Smooth muscle cell (in vitro differentiated cells): ENCODE data around the gene ARID1B. TPM values are rescaled to one million over a fixed set of nuclear protein-coding genes. Genes with fewer than 3 reads are reported as not detected.
A peak's percentile ranks its signal among the peaks of the same experiment; 100 is the strongest.

Experiments used
- DNase-seq: peaks from one replicate; lab custom pipeline; 2025; ENCODE audit not compliant: unreplicated experiment; lab: John Stamatoyannopoulos, UW
- H2AFZ ChIP-seq: fragments of 200-600 bp; sonication (generic); 2 replicates; pipeline ENCODE4 v1.6.0; 2016; ENCODE audit warnings: antibody characterized with exemption, low read depth, mild to moderate bottlenecking
- H3F3A ChIP-seq: fragments of 200-600 bp; sonication (generic); 2 replicates; pipeline ENCODE4 v1.6.0; 2017; ENCODE audit warnings: antibody characterized with exemption, low read depth
- H3K27ac ChIP-seq: fragments of 200-600 bp; sonication (generic); 2 replicates; pipeline ENCODE4 v1.5.1; 2016; ENCODE audit warnings: low read depth, mild to moderate bottlenecking
- H3K27me3 ChIP-seq: fragments of 200-600 bp; sonication (generic); 2 replicates; pipeline ENCODE4 v1.6.1; 2016; ENCODE audit warnings: low read depth, mild to moderate bottlenecking
- H3K36me3 ChIP-seq: fragments of 200-600 bp; sonication (generic); 2 replicates; pipeline ENCODE4 v1.5.1; 2016; ENCODE audit warnings: low read depth
- H3K4me1 ChIP-seq: fragments of 200-600 bp; sonication (generic); 2 replicates; pipeline ENCODE4 v1.5.1; 2016; ENCODE audit warnings: low read depth
- H3K4me2 ChIP-seq: fragments of 200-600 bp; sonication (generic); 2 replicates; pipeline ENCODE4 v1.6.0; 2016; ENCODE audit warnings: mild to moderate bottlenecking
- H3K4me3 ChIP-seq: fragments of 200-600 bp; sonication (generic); 2 replicates; pipeline ENCODE4 v1.5.1; 2016; ENCODE audit warnings: mild to moderate bottlenecking
- H3K79me2 ChIP-seq: fragments of 200-600 bp; sonication (generic); 2 replicates; pipeline ENCODE4 v1.6.0; 2016; ENCODE audit warnings: low read depth, mild to moderate bottlenecking
- H3K9ac ChIP-seq: fragments of 200-600 bp; sonication (generic); 2 replicates; pipeline ENCODE4 v1.6.0; 2016; ENCODE audit warnings: low read depth
- H3K9me3 ChIP-seq: fragments of 200-600 bp; sonication (generic); replicated peaks from 2 replicates; pipeline ENCODE4 v1.5.1; 2016; ENCODE audit warnings: low read depth
- H4K20me1 ChIP-seq: fragments of 200-600 bp; sonication (generic); 2 replicates; pipeline ENCODE4 v1.6.0; 2016; ENCODE audit warnings: low read depth
- CTCF ChIP-seq: fragments of 200-600 bp; sonication (generic); IDR thresholded peaks from 2 replicates; pipeline ENCODE4 v1.5.1; 2017; ENCODE audit warnings: borderline replicate concordance, mild to moderate bottlenecking, antibody characterized with exemption; ENCODE audit not compliant: insufficient read depth, poor library complexity, severe bottlenecking
- WGBS: methylation state at CpG from one replicate; pipeline ENCODE4 v1.1.7; 2016; ENCODE audit warnings: low lambda C conversion rate; 5-methylcytosine and 5-hydroxymethylcytosine counted together
- polyA plus RNA-seq: library from polyadenylated mRNA; unstranded; fragments of >200 nt; fragmentation: Nextera tagmentation; extraction: Ambion mirVana; gene quantifications from 2 replicates; pipeline ENCODE4 v1.2.1, GENCODE V29; 2016
- total RNA-seq: library from RNA; depleted of rRNA; stranded (reverse); fragments of >200 nt; gene quantifications from 2 replicates; pipeline ENCODE4 v1.2.3, GENCODE V29; 2014

Gene ARID1B
- total and polyA plus RNA-seq, 2 experiments from 2014 or later, result 30.1 to 65.4 TPM

DNA sequence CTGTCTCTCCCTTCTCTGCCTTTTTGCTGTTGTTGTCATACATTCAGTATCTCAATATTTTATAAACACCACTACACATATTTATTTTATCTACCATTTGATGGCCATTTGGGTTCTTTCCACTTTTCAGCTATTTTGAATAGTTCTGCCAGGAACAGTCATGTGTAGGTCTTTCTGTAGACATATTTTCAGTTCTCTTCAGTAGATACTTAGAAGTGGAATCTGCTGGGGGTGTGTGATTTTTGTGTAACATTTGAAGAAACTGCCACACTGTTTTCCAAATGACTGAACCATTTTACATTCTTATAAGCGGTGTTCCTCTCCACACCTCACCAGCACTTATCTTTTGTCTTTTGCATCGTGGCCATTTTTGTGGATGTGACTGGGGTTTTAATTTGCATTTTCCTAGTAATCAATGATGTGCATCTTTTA lies 197.7 kb downstream of the ARID1B start:
- TF ChIP-seq CTCF, result no peak

DNA sequence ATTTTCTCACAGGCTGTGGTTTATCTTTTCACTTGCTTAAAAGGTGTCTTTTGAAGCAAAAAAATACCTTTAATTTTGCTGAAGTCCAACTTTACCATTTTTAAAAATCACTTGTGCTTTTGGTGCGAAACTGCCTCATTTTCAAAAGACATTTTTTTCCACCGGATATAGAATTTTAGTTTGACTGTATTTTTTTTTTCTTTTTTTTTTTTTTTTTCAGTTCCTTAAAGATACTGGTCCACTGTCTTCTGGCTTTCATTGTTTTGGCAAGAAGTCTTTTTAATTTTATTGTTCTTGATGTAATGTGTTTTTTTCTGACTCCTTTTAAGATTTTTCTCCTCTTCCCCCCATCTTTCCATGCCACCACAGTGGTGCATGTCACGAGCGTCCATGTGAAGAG lies 198.2 kb downstream of the ARID1B start:
- Histone ChIP-seq H3K4me3 (no peak overlapping the region), H3K36me3 (no peaks in the 10 kb centered on the region), H2AFZ (no peak overlapping the region), H3K79me2 (peaks cover 100% of the 10 kb centered on the region), H3K27ac (no peak overlapping the region), H3K9ac (no peak overlapping the region), H3K27me3 (no peaks in the 10 kb centered on the region), H3K4me1 (peaks cover 33% of the 10 kb centered on the region), H3K4me2 (no peak overlapping the region), H3F3A (no peaks in the 10 kb centered on the region), H4K20me1 (peaks cover 100% of the 10 kb centered on the region), H3K9me3 (no peaks in the 10 kb centered on the region)
- no peak for DNase-seq
- TF ChIP-seq CTCF, result no peak
- 95% methylated on average over 4 of the region's 4 CpGs for WGBS

More for the DNA sequence above, 197.7 kb downstream of the ARID1B start:
- peaks cover 100% of the 10 kb centered on the region for H3K79me2 ChIP-seq
- no peak overlapping the region for H3K4me3 ChIP-seq
- H3K9ac ChIP-seq, result no peak overlapping the region
- peaks cover 100% of the 10 kb centered on the region for H4K20me1 ChIP-seq
- H3F3A ChIP-seq, result no peaks in the 10 kb centered on the region
- H3K9me3 ChIP-seq, result no peaks in the 10 kb centered on the region
- H3K36me3 ChIP-seq, result no peaks in the 10 kb centered on the region
- no peak overlapping the region for H2AFZ ChIP-seq
- no peaks in the 10 kb centered on the region for H3K27me3 ChIP-seq
- H3K4me1 ChIP-seq, result peaks cover 33% of the 10 kb centered on the region
- no peak for DNase-seq
- H3K27ac ChIP-seq, result no peak overlapping the region
- no peak overlapping the region for H3K4me2 ChIP-seq
- 97% methylated on average over 2 of the region's 2 CpGs for WGBS

- peak overlapping the region; percentile 7 for H3K4me2 ChIP-seq
- H3K27me3 ChIP-seq, result no peaks in the 10 kb centered on the region
- TF ChIP-seq CTCF, result no peak
- H3K27ac ChIP-seq, result no peak overlapping the region
- no peak overlapping the region for H2AFZ ChIP-seq
- WGBS, result 71% methylated on average over 21 of the region's 21 CpGs
- no peak for DNase-seq
- H3K4me3 ChIP-seq, result no peak overlapping the region
- H3K9ac ChIP-seq, result no peak overlapping the region
- no peaks in the 10 kb centered on the region for H3K9me3 ChIP-seq
- H4K20me1 ChIP-seq, result peaks cover 100% of the 10 kb centered on the region
- H3K36me3 ChIP-seq, result no peaks in the 10 kb centered on the region
- no peaks in the 10 kb centered on the region for H3F3A ChIP-seq
- H3K4me1 ChIP-seq, result peaks cover 33% of the 10 kb centered on the region
- peaks cover 100% of the 10 kb centered on the region for H3K79me2 ChIP-seq
Measured at GRCh38 chr6:156976216-156977127, 199.3 kb downstream of the ARID1B start.
